ENCODE data around the gene ADORA3.

- TF ChIP-seq EZH2 (IDR thresholded peaks at IDR 0.05) (no peak), CTCF (IDR thresholded peaks at IDR 0.05) (no peak)
These were observed 27.2 kb downstream of the ADORA3 start for GRCh38 chr1:111476214-111476613.
